ENCODE measurements around the gene DLX2. TPM values are rescaled to one million over a fixed set of nuclear protein-coding genes. Genes with fewer than 3 reads are reported as not detected.

DLX2 gene
- total RNA-seq, 1 donor from 2014 or later: 0.41 TPM

DNA sequence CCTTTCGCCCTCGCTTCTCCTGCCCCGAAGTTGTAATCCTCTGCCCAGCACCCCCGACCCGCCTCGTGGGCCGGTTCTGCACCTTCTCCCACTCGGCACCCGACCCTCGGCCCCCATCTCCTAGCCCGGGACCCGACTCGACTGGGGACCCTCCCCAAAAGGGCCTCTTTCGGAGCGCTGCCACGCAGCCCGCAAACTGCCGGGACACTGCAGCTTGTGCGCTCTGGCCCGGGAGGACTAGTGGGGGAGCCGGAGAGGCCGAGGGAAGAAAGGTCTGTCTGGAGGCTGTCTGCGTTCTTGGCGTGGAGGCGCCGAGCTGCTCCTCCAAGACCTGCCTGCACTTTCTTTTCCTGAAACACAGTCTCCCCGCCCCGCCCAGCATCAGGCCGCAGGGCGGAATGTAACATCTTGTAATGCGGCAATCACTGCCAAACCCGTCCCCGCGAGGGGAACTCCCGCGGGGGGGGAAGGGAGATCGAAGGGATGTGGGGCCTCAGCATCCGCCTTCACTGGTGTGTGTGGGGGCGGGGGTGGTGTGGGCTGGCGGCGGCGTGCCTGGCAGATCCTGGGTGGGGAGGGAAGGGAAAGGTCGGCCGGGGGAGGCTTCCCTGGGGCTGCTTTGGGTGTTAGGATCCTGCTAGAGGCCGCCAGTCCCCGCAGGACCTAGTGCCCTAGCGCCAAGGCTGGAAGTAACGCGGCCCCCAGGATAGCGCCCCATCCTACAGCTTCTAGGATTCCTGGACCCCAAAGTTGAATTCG, 7.4 kb downstream of the DLX2 start:
- no peak for DNase-seq (ENCODE audit: extremely low read depth, low read depth, low spot score)

GRCh38 chr2:172094294-172095145, 8.2 kb downstream of the DLX2 start:
- DNase-seq (ENCODE audit: extremely low read depth, low read depth, low spot score): no peak

- no peak for DNase-seq (ENCODE audit: extremely low read depth, low read depth, low spot score)
These were observed 9.0 kb downstream of the DLX2 start for GRCh38 chr2:172093416-172094293.

GRCh38 chr2:172092716-172093415, 9.8 kb downstream of the DLX2 start:
- DNase-seq (ENCODE audit: extremely low read depth, low read depth, low spot score): no peak

GRCh38 chr2:172091761-172092566, 10.7 kb downstream of the DLX2 start:
- no peak for DNase-seq (ENCODE audit: extremely low read depth, low read depth, low spot score)

DNA sequence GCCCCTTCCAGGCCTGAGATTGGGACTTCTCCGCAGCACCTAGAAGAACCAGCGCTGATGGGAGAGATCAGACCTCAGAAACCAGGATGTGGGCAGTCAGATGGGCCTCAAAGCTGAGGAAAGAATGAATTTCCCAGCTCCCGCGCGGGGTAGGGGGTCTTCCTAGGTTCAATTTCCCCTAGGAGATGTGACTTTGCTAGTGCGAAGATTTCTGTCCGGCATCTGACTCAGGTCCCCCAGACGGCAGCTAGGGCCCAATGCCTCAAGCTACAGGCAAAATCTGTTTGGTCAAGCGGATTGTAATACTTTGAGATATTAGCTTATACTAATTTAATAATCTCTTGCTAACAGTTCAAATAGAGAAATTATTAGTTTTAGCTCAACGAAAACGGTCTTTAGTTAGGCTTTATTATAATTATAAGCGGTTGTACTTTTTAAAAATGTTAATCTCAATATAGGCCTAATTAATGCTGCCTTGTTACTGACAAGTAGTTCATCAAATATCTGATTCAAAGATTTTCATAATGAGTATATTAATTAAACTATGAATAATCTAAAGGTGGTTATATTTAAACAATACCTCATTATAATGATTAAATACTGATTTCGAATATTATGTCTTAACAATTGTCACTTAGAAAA, 11.6 kb downstream of the DLX2 start:
- DNase-seq (ENCODE audit: extremely low read depth, low read depth, low spot score): no peak

- DNase-seq (ENCODE audit: extremely low read depth, low read depth, low spot score): no peak
These were observed 12.4 kb downstream of the DLX2 start for GRCh38 chr2:172090044-172090961.

- DNase-seq (ENCODE audit: extremely low read depth, low read depth, low spot score): no peak
These were observed 13.1 kb downstream of the DLX2 start for GRCh38 chr2:172089633-172090032.

DNA sequence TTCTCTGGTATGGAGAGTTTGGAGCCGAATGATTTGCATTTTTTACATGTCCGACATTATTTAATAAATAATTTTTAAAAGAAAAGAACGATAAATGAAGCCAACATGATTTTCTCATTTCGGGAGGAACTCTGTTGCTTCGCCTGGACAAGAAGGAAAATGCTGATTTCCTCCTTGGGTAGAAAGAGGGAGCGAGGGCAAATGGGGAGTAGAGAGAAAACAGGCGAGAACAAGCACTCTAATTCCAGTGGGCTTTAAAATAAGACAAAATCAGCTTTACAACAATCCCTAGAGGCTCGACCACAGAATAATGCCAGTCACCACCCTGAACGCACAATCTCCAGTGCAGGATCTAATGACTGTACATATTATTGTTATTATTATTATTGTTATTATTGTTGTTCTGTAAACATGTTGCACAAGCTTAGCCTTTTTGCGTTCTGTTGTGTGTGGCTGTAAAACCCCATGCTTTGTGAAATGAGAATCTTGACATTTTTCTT, 13.6 kb downstream of the DLX2 start:
- no peak for DNase-seq (ENCODE audit: extremely low read depth, low read depth, low spot score)

DNA sequence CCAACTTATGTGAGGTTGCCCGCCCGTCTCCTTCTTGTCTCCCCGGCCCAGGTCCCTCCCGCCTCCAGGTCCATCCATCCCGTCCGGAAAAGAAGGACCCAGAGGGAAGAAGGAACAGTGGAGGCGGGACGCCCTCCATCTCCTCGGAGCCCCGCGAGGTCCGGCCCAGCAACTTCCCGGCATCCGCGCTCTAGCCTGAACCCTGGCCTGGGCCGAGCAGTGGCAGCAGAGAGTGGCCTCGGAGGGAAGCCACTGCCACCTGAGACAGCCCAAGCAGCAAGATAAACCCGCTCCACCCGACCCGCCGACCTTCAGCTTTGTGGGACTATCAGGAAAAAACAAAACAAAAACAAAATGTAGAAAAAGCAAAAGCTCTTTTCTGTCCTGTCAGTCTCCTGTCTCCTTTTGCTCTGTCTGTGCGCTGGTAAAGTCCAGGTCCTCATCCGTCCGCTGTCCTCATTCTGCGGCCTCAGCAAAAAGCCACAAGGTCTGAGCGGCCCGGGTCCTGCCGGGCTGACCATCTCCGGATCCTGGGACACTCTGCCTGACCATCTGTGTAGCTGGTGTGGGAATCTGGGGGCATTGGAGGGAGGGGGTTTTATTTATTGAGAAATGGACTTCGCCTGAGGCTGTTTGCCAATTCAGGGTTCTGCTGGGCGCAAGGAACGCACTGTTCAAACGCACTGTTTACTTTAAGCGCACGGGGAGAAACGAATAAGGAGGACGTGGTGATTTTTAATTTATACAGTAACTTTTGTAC, 14.3 kb downstream of the DLX2 start:
- DNase-seq (ENCODE audit: extremely low read depth, low read depth, low spot score): no peak

DNA sequence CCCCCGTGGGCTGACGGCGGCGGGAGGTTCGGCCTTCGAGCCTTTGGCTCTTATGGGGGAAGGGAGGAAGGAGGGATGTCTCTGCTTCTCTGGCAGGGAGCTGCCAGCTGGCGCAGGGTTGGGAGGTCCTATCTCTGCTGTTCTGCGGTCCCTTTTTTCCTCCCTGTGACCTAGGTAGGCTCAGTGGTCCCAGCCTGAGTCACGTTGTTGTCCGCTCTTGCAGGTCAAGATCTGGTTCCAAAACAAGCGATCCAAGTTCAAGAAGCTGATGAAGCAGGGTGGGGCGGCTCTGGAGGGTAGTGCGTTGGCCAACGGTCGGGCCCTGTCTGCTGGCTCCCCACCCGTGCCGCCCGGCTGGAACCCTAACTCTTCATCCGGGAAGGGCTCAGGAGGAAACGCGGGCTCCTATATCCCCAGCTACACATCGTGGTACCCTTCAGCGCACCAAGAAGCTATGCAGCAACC, 14.9 kb downstream of the DLX2 start:
- no peak for DNase-seq (ENCODE audit: extremely low read depth, low read depth, low spot score)

DNA sequence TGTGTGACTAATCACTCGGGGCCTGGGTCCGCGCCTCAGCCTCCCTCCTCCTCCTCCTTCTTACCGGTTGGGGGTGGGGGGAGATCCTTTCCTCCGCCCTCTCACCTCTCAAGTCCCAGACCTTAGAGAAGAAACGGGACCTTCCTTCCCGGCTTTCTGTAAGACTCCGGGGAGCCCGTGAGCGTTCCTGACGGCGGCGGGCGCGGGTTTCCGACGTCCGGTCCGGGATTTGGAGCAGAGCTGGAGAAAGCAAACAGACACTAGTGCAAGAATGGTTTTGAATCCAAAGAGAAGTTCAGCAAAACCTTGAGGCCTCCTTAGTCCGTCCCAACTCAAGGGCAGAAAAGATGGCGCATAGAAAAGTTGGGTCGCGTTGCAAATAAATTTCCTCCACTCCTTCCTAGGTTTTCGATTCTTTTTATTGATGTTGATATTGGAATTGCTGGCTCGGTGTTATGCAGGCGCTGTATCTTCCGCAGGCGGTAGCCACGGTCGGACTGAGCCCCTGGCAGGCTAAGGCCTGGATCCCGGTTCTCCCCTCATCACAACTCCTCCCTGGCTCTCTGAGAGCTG, 15.4 kb downstream of the DLX2 start:
- no peak for DNase-seq (ENCODE audit: extremely low read depth, low read depth, low spot score)

DNA sequence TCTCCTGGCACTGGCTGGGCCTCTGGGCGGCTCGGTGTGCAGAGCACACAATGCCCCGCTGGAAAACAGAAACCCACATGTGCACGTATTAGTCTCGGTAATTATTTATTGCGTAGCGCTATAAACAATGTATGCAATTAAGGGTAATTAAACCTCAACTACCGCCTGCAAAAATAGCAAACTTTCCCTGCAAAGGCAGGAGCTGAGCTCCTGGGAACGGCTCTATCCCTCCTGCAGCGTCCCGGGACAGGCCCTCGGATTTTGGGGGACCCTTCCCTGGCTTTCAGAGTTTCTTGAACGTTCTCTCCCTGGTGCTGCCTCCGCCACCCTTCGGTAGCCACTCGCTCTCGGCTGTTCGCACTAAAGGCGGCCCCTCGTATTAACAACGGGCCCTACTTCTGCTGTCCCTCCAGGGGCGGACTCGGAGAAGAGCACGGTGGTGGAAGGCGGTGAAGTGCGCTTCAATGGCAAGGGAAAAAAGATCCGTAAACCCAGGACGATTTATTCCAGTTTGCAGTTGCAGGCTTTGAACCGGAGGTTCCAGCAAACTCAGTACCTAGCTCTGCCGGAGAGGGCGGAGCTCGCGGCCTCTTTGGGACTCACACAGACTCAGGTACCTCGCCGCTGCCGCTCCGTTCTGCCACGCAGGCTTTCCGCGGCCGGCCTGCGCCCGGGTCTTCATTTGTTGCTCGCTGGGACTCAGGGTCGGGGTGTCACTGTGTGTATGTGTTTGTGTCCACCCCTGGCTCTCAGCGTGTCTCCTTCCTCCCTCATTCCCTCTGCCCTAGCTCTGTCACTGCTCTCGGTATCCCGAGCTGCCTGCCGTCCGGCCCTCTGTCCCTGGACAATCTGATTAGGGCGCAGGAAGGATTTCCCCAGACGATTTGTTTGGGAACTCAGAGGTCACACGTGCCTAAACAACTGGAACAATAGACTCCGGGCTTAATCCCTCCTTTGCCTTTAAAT, 16.2 kb downstream of the DLX2 start:
- no peak for DNase-seq (ENCODE audit: extremely low read depth, low read depth, low spot score)

DNA sequence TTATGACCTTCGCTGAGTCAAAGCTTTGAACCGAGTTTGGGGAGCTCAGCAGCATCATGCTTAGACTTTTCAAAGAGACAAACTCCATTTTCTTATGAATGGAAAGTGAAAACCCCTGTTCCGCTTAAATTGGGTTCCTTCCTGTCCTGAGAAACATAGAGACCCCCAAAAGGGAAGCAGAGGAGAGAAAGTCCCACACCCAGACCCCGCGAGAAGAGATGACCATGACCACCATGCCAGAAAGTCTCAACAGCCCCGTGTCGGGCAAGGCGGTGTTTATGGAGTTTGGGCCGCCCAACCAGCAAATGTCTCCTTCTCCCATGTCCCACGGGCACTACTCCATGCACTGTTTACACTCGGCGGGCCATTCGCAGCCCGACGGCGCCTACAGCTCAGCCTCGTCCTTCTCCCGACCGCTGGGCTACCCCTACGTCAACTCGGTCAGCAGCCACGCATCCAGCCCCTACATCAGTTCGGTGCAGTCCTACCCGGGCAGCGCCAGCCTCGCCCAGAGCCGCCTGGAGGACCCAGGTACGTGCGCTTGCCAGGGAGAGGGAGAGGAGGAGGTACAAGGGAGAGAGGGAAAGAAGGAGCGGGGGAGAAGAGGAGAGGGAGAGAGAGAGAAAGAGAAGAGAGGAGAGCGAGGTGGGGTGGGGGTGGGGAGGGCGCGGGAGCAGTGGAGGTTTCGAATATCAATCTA, 17.1 kb downstream of the DLX2 start, which contains the start of gene DLX1:
TSS of gene DLX1 (plus strand) at position 48 of the 700 bp plus-strand sequence. CDS start at position 219, 171 bp downstream.
- no peak for DNase-seq (ENCODE audit: extremely low read depth, low read depth, low spot score)
